GM21515 (cell line): ENCODE results near the gene KIF27.
"Not testable (repeated sequence)": the region's sequence is repeated elsewhere in the genome, so short reads cannot be mapped to it uniquely, and the experiment has no call there.

Experiments
- ATAC-seq: cut with Tn5 transposase; IDR thresholded peaks from one replicate; pipeline ENCODE4 v1.9.1; 2021; ENCODE audit not compliant: unreplicated experiment

Gene KIF27

GRCh38 chr9:83932011-83932410, 10.8 kb upstream of the KIF27 start:
- ATAC-seq = no peak

GRCh38 chr9:83930881-83931280, 9.6 kb upstream of the KIF27 start:
- no peak for ATAC-seq

GRCh38 chr9:83927591-83927990, 6.4 kb upstream of the KIF27 start:
- no peak for ATAC-seq

GRCh38 chr9:83920469-83920926, 734 bp downstream of the KIF27 start:
- ATAC-seq = peak; percentile 26

GRCh38 chr9:83919111-83919510, 2.1 kb downstream of the KIF27 start:
- no peak for ATAC-seq

GRCh38 chr9:83912194-83912593, 9.0 kb downstream of the KIF27 start:
- ATAC-seq = peak; percentile 72

- ATAC-seq = no peak
These were observed 15.1 kb downstream of the KIF27 start for GRCh38 chr9:83906144-83906543.

GRCh38 chr9:83900615-83901014, 20.6 kb downstream of the KIF27 start:
- ATAC-seq = not testable (repeated sequence)

GRCh38 chr9:83894301-83894700, 26.9 kb downstream of the KIF27 start:
- ATAC-seq = not testable (repeated sequence)

- not testable (repeated sequence) for ATAC-seq
These were observed 34.7 kb downstream of the KIF27 start for GRCh38 chr9:83886498-83886897.

- not testable (repeated sequence) for ATAC-seq
These were observed 35.5 kb downstream of the KIF27 start for GRCh38 chr9:83885559-83886240.

GRCh38 chr9:83881687-83882408, 39.4 kb downstream of the KIF27 start:
- not testable (repeated sequence) for ATAC-seq

GRCh38 chr9:83875559-83875958, 45.7 kb downstream of the KIF27 start:
- not testable (repeated sequence) for ATAC-seq

GRCh38 chr9:83849895-83850294, 71.3 kb downstream of the KIF27 start:
- ATAC-seq = not testable (repeated sequence)

- not testable (repeated sequence) for ATAC-seq
These were observed 84.1 kb downstream of the KIF27 start for GRCh38 chr9:83837070-83837643.

- ATAC-seq = not testable (repeated sequence)
These were observed 90.7 kb downstream of the KIF27 start for GRCh38 chr9:83830426-83831071.

- ATAC-seq = not testable (repeated sequence)
These were observed 96.1 kb downstream of the KIF27 start for GRCh38 chr9:83824986-83825623.

GRCh38 chr9:83817356-83818278, 103.6 kb downstream of the KIF27 start, which contains the start of gene GKAP1:
Gene GKAP1, minus strand, starts transcription at chr9:83817769. Its CDS starts 11,252 bp downstream, at chr9:83806517.
- ATAC-seq = peak; percentile 80

GRCh38 chr9:83817011-83817355, 104.2 kb downstream of the KIF27 start:
- ATAC-seq = peak; percentile 15

GRCh38 chr9:83815120-83815519, 106.1 kb downstream of the KIF27 start:
- ATAC-seq = not testable (repeated sequence)
